Measurements from ENCODE around the gene EMX2. TPM values are rescaled to one million over a fixed set of nuclear protein-coding genes. Genes with fewer than 3 reads are reported as not detected.

EMX2 gene
- polyA plus RNA-seq, 1 donor from 2014 or later: 0.12 TPM

DNA sequence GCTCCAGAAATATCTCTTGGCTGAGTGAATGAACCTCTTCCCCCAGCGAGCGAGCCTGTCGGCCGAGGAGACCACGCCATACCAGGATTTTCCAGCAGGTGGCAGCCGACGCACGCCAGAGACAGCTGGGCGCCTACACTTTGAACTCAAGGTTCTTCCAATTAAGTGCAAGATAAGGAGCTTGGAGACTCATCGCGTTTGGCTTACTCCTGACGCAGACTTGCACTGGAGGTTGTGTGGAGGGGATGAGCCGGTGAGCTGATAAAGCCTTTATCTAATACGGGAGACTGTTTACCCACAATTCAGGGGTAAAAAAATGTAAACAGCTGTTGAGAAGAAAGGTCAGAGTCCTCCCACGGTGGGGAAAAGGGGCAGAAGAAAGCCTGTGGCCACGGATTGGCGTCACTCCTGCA, 45.9 kb upstream of the EMX2 start:
- Histone ChIP-seq H2AFZ (ENCODE audit: low read depth, low read length) (no peak overlapping the region), H3K4me2 (ENCODE audit: low read length) (no peak overlapping the region), H3K36me3 (ENCODE audit: insufficient read depth, low read length) (no peaks in the 10 kb centered on the region), H3K9ac (ENCODE audit: low read length) (no peak overlapping the region), H3K27me3 (ENCODE audit: insufficient read depth, low read depth, low read length) (no peaks in the 10 kb centered on the region), H3K27ac (ENCODE audit: low read length) (no peak overlapping the region), H3K4me3 (ENCODE audit: low read length) (no peak overlapping the region), H3K9me2 (ENCODE audit: insufficient read depth, low read length) (no peaks in the 10 kb centered on the region), H3K9me3 (ENCODE audit: low read length) (no peaks in the 10 kb centered on the region), H3F3A (ENCODE audit: insufficient read depth, low read length, poor library complexity, severe bottlenecking) (no peaks in the 10 kb centered on the region), H4K20me1 (ENCODE audit: insufficient read depth) (no peaks in the 10 kb centered on the region), H3K79me2 (replicated peaks; ENCODE audit: insufficient read depth, low read length) (no peaks in the 10 kb centered on the region)
- TF ChIP-seq EZH2 (IDR thresholded peaks at IDR 0.05; ENCODE audit: borderline replicate concordance, insufficient read depth, low read length, poor library complexity, severe bottlenecking): no peak
- TF ChIP-seq MXI1 (conservative IDR thresholded peaks at IDR 0.05; ENCODE audit: poor library complexity, severe bottlenecking): no peak
- TF ChIP-seq, protein P1, sequence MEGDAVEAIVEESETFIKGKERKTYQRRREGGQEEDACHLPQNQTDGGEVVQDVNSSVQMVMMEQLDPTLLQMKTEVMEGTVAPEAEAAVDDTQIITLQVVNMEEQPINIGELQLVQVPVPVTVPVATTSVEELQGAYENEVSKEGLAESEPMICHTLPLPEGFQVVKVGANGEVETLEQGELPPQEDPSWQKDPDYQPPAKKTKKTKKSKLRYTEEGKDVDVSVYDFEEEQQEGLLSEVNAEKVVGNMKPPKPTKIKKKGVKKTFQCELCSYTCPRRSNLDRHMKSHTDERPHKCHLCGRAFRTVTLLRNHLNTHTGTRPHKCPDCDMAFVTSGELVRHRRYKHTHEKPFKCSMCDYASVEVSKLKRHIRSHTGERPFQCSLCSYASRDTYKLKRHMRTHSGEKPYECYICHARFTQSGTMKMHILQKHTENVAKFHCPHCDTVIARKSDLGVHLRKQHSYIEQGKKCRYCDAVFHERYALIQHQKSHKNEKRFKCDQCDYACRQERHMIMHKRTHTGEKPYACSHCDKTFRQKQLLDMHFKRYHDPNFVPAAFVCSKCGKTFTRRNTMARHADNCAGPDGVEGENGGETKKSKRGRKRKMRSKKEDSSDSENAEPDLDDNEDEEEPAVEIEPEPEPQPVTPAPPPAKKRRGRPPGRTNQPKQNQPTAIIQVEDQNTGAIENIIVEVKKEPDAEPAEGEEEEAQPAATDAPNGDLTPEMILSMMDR (IDR thresholded peaks at IDR 0.05; ENCODE audit: poor library complexity, severe bottlenecking): peak; percentile 97
- TF ChIP-seq RAD21 (conservative IDR thresholded peaks at IDR 0.05): peak; percentile 99
- TF ChIP-seq TAF1 (IDR thresholded peaks at IDR 0.05; ENCODE audit: low read depth): no peak
- peak; percentile 99 for TF ChIP-seq SMC3 (conservative IDR thresholded peaks at IDR 0.05; ENCODE audit: poor library complexity)

DNA sequence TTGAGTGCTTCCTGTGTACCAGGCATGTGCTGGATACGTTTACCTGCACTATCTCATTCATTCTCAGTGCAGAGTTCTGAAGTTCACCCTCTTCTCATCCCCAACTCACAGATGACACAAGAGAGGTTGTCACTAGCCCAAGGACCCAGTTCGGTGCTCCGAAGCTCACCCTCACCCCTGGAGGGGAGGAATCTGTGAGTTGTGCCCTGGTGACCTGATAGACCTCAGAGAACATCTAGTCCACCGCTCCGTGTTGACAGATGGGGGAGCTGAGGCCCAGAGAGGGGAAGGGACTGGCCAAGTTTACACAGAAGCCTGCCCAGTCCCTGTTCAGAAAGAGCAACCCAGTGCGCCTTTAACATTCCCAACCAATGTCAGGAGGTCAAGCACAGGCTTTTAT, 44.8 kb upstream of the EMX2 start:
- Histone ChIP-seq H3K27me3 (ENCODE audit: insufficient read depth, low read depth, low read length) (no peaks in the 10 kb centered on the region), H3K4me2 (ENCODE audit: low read length) (no peak overlapping the region), H3K36me3 (ENCODE audit: insufficient read depth, low read length) (no peaks in the 10 kb centered on the region), H3K4me3 (ENCODE audit: low read length) (no peak overlapping the region), H2AFZ (ENCODE audit: low read depth, low read length) (no peak overlapping the region), H3F3A (ENCODE audit: insufficient read depth, low read length, poor library complexity, severe bottlenecking) (no peaks in the 10 kb centered on the region), H3K9ac (ENCODE audit: low read length) (no peak overlapping the region), H3K79me2 (replicated peaks; ENCODE audit: insufficient read depth, low read length) (no peaks in the 10 kb centered on the region), H4K20me1 (ENCODE audit: insufficient read depth) (no peaks in the 10 kb centered on the region), H3K9me3 (ENCODE audit: low read length) (no peaks in the 10 kb centered on the region), H3K27ac (ENCODE audit: low read length) (no peak overlapping the region), H3K9me2 (ENCODE audit: insufficient read depth, low read length) (no peaks in the 10 kb centered on the region)
- no peak for TF ChIP-seq RAD21 (conservative IDR thresholded peaks at IDR 0.05)
- no peak for TF ChIP-seq SMC3 (conservative IDR thresholded peaks at IDR 0.05; ENCODE audit: poor library complexity)
- TF ChIP-seq, protein P1 (IDR thresholded peaks at IDR 0.05; ENCODE audit: poor library complexity, severe bottlenecking): no peak
- no peak for TF ChIP-seq MXI1 (conservative IDR thresholded peaks at IDR 0.05; ENCODE audit: poor library complexity, severe bottlenecking)

DNA sequence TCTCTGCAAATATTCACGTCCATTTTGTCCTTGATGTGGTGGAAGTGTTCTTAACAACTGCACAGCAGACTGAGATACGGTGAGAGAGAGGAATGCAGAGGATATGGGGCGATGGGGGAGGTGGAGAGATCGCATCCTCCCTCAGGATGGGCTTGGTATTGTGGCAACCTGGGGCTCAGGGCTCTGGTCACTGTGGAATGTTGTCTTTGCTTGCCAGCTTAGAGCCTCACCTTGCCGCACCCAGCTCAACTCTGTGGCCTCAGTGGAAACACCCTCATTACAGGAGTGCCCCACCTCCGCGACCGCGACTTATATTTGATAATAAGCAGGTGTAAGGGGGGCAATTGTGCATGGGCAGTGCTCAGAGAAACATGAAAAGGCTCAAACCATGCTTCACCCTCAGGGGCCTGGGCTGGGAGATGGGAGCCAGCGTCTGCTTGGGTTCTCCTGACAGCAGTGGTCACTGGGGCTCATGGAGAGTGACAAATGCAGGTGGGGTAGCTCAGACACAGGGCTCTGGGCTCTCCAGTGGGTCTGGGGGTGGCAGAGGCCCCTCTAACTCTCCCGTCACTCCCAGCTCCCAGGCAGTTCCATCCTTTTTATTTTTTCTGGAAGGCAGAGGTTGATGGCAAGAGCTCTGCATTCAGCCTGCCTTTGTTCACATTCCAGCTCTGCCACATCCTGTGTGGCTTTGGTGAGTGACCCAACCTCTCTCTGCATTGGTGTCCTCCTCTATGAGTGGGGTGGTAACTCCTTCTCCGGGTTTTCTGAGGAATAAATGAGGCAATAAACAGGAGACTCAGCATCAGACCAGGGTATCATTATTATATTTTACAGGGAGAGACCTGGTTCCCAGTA, 43.1 kb upstream of the EMX2 start:
- H3F3A ChIP-seq (ENCODE audit: insufficient read depth, low read length, poor library complexity, severe bottlenecking): no peaks in the 10 kb centered on the region
- H4K20me1 ChIP-seq (ENCODE audit: insufficient read depth): no peaks in the 10 kb centered on the region
- TF ChIP-seq EZH2 (IDR thresholded peaks at IDR 0.05; ENCODE audit: borderline replicate concordance, insufficient read depth, low read length, poor library complexity, severe bottlenecking) (no peak), EP300 (conservative IDR thresholded peaks at IDR 0.05; ENCODE audit: poor library complexity, severe bottlenecking) (no peak), RAD21 (conservative IDR thresholded peaks at IDR 0.05) (no peak), POLR2AphosphoS5 (IDR thresholded peaks at IDR 0.05) (no peak), MXI1 (conservative IDR thresholded peaks at IDR 0.05; ENCODE audit: poor library complexity, severe bottlenecking) (no peak), SMC3 (conservative IDR thresholded peaks at IDR 0.05; ENCODE audit: poor library complexity) (no peak), TAF1 (IDR thresholded peaks at IDR 0.05; ENCODE audit: low read depth) (no peak)
- TF ChIP-seq, protein P1 (IDR thresholded peaks at IDR 0.05; ENCODE audit: poor library complexity, severe bottlenecking): no peak
- TF ChIP-seq, protein P2, sequence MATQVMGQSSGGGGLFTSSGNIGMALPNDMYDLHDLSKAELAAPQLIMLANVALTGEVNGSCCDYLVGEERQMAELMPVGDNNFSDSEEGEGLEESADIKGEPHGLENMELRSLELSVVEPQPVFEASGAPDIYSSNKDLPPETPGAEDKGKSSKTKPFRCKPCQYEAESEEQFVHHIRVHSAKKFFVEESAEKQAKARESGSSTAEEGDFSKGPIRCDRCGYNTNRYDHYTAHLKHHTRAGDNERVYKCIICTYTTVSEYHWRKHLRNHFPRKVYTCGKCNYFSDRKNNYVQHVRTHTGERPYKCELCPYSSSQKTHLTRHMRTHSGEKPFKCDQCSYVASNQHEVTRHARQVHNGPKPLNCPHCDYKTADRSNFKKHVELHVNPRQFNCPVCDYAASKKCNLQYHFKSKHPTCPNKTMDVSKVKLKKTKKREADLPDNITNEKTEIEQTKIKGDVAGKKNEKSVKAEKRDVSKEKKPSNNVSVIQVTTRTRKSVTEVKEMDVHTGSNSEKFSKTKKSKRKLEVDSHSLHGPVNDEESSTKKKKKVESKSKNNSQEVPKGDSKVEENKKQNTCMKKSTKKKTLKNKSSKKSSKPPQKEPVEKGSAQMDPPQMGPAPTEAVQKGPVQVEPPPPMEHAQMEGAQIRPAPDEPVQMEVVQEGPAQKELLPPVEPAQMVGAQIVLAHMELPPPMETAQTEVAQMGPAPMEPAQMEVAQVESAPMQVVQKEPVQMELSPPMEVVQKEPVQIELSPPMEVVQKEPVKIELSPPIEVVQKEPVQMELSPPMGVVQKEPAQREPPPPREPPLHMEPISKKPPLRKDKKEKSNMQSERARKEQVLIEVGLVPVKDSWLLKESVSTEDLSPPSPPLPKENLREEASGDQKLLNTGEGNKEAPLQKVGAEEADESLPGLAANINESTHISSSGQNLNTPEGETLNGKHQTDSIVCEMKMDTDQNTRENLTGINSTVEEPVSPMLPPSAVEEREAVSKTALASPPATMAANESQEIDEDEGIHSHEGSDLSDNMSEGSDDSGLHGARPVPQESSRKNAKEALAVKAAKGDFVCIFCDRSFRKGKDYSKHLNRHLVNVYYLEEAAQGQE (IDR thresholded peaks at IDR 0.05; ENCODE audit: borderline replicate concordance): no peak
- no peaks in the 10 kb centered on the region for H3K9me2 ChIP-seq (ENCODE audit: insufficient read depth, low read length)
- no peak overlapping the region for H3K27ac ChIP-seq (ENCODE audit: low read length)
- H3K4me3 ChIP-seq (ENCODE audit: low read length): no peak overlapping the region
- no peaks in the 10 kb centered on the region for H3K9me3 ChIP-seq (ENCODE audit: low read length)
- H2AFZ ChIP-seq (ENCODE audit: low read depth, low read length): no peak overlapping the region
- H3K27me3 ChIP-seq (ENCODE audit: insufficient read depth, low read depth, low read length): no peaks in the 10 kb centered on the region
- no peaks in the 10 kb centered on the region for H3K79me2 ChIP-seq (replicated peaks; ENCODE audit: insufficient read depth, low read length)
- no peak overlapping the region for H3K4me2 ChIP-seq (ENCODE audit: low read length)
- no peaks in the 10 kb centered on the region for H3K36me3 ChIP-seq (ENCODE audit: insufficient read depth, low read length)
- H3K9ac ChIP-seq (ENCODE audit: low read length): no peak overlapping the region
